ENCODE data around the gene APAF1.
"Not testable (repeated sequence)": the region's sequence is repeated elsewhere in the genome, so short reads cannot be mapped to it uniquely, and the experiment has no call there.

The APAF1 gene

DNA sequence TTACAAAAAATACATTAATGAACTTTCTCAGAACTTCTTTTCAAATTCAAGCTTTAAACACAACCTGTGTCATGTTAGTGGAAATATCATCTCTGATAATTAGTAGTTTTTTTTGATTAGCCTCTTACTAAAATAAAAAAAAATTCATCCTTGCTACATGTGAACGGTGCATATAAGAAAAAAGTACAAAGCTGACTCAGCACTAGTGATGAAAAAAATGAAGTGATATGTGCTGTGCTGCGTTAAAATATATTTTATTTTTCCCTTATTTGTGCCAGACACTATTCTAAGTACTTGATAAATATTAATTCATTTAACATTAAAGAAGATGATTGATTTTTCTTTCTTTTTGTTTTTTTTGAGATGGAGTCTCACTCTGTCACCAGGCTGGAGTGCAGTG lies 8.0 kb upstream of the APAF1 start:
- Histone ChIP-seq H2AK5ac (ENCODE audit: low read length, severe bottlenecking) (no peak overlapping the region), H2BK5ac (ENCODE audit: low read depth, low read length, poor library complexity, severe bottlenecking) (no peak overlapping the region)
- WGBS = no CpG with 5 or more reads among the region's 2 CpGs

DNA sequence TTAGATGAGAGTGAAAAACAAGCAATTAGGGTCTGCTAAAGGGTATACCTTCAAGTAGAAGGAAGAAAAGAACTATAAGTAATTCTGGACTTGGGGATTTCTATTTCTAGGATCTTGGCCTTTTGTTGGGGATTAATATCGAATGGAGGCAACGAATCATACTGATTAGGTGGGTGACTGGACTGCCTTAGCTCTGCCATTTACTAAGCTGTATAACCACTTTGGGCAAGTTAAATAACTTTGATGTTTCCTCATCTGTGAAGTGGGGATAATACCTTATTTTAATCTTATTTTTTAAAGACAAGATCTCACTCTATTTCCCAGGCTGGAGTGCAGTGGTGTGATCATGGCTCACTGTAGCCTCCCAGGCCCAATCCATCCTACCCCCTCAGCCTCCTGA lies 7.1 kb upstream of the APAF1 start:
- peaks cover 4% of the 10 kb centered on the region for H3K79me1 ChIP-seq (replicated peaks; ENCODE audit: low read length, poor library complexity, severe bottlenecking)
- no peak overlapping the region for H4K8ac ChIP-seq (ENCODE audit: low read length)
- H2AFZ ChIP-seq (ENCODE audit: low read depth, low read length) = no peak overlapping the region

More for the DNA sequence above, 8.0 kb upstream of the APAF1 start:
- H3K14ac ChIP-seq (ENCODE audit: low read length in 2 of 2) = no peak overlapping the region
- no peak overlapping the region for H2AFZ ChIP-seq (ENCODE audit: low read depth, low read length)
- no peak overlapping the region for H3K23ac ChIP-seq (ENCODE audit: low read length in 2 of 2)
- H3K27me3 ChIP-seq (ENCODE audit: control insufficient read depth in 1 of 2, insufficient read depth in 1 of 2, low read length in 2 of 2) = no peaks in the 10 kb centered on the region
- DNase-seq = no peak
- H2BK120ac ChIP-seq (ENCODE audit: low read depth, low read length) = no peak overlapping the region
- H4K91ac ChIP-seq (ENCODE audit: low read length) = no peak overlapping the region
- no peak overlapping the region for H3K18ac ChIP-seq (ENCODE audit: low read depth in 1 of 2, low read length in 2 of 2)
- H3K9ac ChIP-seq (ENCODE audit: low read length) = no peak overlapping the region
- no peak overlapping the region for H2BK15ac ChIP-seq (ENCODE audit: low read depth, poor library complexity, severe bottlenecking)
- H3K9me3 ChIP-seq (ENCODE audit: control insufficient read depth, low read length) = no peaks in the 10 kb centered on the region
- H3K79me1 ChIP-seq (replicated peaks; ENCODE audit: low read length, poor library complexity, severe bottlenecking) = peaks cover 5% of the 10 kb centered on the region
- peaks cover 5 to 16% of the 10 kb centered on the region in 2 experiments for H3K36me3 ChIP-seq (ENCODE audit: control insufficient read depth in 1 of 2, insufficient read depth in 2 of 2, low read depth in 1 of 2, low read length in 2 of 2)
- H4K8ac ChIP-seq (ENCODE audit: low read length) = no peak overlapping the region
- H3K4me3 ChIP-seq (ENCODE audit: insufficient read depth in 1 of 2, low read depth in 1 of 2, low read length in 2 of 2) = no peak overlapping the region
- H3K4me1 ChIP-seq (ENCODE audit: control insufficient read depth, insufficient read depth, low read depth, low read length) = peaks cover 4% of the 10 kb centered on the region
- no peak overlapping the region for H3K4ac ChIP-seq (ENCODE audit: low read depth in 1 of 2, low read length in 2 of 2)
- H3K4me2 ChIP-seq (ENCODE audit: low read length, poor library complexity, severe bottlenecking) = no peak overlapping the region
- no peak overlapping the region for H3K27ac ChIP-seq (ENCODE audit: low read length, poor library complexity, severe bottlenecking)
- no peak overlapping the region for H2BK12ac ChIP-seq (ENCODE audit: low read length in 2 of 2)

DNA sequence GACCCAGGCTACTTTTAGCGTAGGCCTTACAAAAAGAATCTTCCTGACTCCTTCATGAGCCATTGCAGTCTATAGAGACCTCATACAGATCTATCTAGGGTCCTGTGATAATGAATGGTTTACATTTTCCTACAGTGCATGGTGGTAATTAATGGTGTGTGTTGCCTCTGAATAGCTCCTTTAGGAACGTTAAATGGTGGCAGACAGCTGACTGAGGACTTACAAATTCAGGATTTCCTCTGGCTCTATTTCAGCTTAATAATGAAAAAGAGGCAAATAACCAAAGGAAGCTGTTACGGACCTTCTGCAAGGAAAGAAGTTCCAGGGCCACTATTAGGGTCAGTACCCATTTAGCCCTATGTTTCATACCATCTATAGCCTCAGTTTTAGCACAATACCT lies 5.6 kb upstream of the APAF1 start:
- no peak overlapping the region for H4K91ac ChIP-seq (ENCODE audit: low read length)
- no peaks in the 10 kb centered on the region for H3K9me3 ChIP-seq (ENCODE audit: control insufficient read depth, low read length)
- no peak overlapping the region for H3K18ac ChIP-seq (ENCODE audit: low read depth in 1 of 2, low read length in 2 of 2)
- H3K27me3 ChIP-seq (ENCODE audit: control insufficient read depth in 1 of 2, insufficient read depth in 1 of 2, low read length in 2 of 2) = no peaks in the 10 kb centered on the region
- peaks cover 5% of the 10 kb centered on the region for H3K4me1 ChIP-seq (ENCODE audit: control insufficient read depth, insufficient read depth, low read depth, low read length)
- no peak overlapping the region for H2AFZ ChIP-seq (ENCODE audit: low read depth, low read length)
- H3K4ac ChIP-seq (ENCODE audit: low read depth in 1 of 2, low read length in 2 of 2) = no peak overlapping the region
- H3K23ac ChIP-seq (ENCODE audit: low read length in 2 of 2) = no peak overlapping the region
- H4K8ac ChIP-seq (ENCODE audit: low read length) = no peak overlapping the region
- H2AK5ac ChIP-seq (ENCODE audit: low read length, severe bottlenecking) = no peak overlapping the region
- no peaks in the 10 kb centered on the region for H3K36me3 ChIP-seq (ENCODE audit: control insufficient read depth in 1 of 2, insufficient read depth in 2 of 2, low read depth in 1 of 2, low read length in 2 of 2)
- peaks cover 4% of the 10 kb centered on the region for H3K79me1 ChIP-seq (replicated peaks; ENCODE audit: low read length, poor library complexity, severe bottlenecking)
- H2BK120ac ChIP-seq (ENCODE audit: low read depth, low read length) = no peak overlapping the region
- no peak overlapping the region for H2BK15ac ChIP-seq (ENCODE audit: low read depth, poor library complexity, severe bottlenecking)
- no peak overlapping the region for H3K4me2 ChIP-seq (ENCODE audit: low read length, poor library complexity, severe bottlenecking)
- H3K9ac ChIP-seq (ENCODE audit: low read length) = no peak overlapping the region
- WGBS = 90% methylated on average over 2 of the region's 3 CpGs
- no peak overlapping the region for H3K14ac ChIP-seq (ENCODE audit: low read length in 2 of 2)
- no peak overlapping the region for H2BK5ac ChIP-seq (ENCODE audit: low read depth, low read length, poor library complexity, severe bottlenecking)
- no peak overlapping the region for H2BK12ac ChIP-seq (ENCODE audit: low read length in 2 of 2)
- H3K27ac ChIP-seq (ENCODE audit: low read length, poor library complexity, severe bottlenecking) = no peak overlapping the region
- H3K4me3 ChIP-seq (ENCODE audit: insufficient read depth in 1 of 2, low read depth in 1 of 2, low read length in 2 of 2) = no peak overlapping the region
- no peak for DNase-seq

More for the DNA sequence above, 7.1 kb upstream of the APAF1 start:
- Histone ChIP-seq H2BK12ac (ENCODE audit: low read length in 2 of 2) (no peak overlapping the region), H3K4me2 (ENCODE audit: low read length, poor library complexity, severe bottlenecking) (no peak overlapping the region), H3K4me3 (ENCODE audit: insufficient read depth in 1 of 2, low read depth in 1 of 2, low read length in 2 of 2) (no peak overlapping the region), H3K4me1 (ENCODE audit: control insufficient read depth, insufficient read depth, low read depth, low read length) (peaks cover 5% of the 10 kb centered on the region), H2BK15ac (ENCODE audit: low read depth, poor library complexity, severe bottlenecking) (no peak overlapping the region), H4K91ac (ENCODE audit: low read length) (no peak overlapping the region), H2BK5ac (ENCODE audit: low read depth, low read length, poor library complexity, severe bottlenecking) (no peak overlapping the region), H3K14ac (ENCODE audit: low read length in 2 of 2) (no peak overlapping the region), H3K27ac (ENCODE audit: low read length, poor library complexity, severe bottlenecking) (no peak overlapping the region), H2BK120ac (ENCODE audit: low read depth, low read length) (no peak overlapping the region), H3K9ac (ENCODE audit: low read length) (no peak overlapping the region), H3K23ac (ENCODE audit: low read length in 2 of 2) (no peak overlapping the region), H3K18ac (ENCODE audit: low read depth in 1 of 2, low read length in 2 of 2) (no peak overlapping the region), H3K27me3 (ENCODE audit: control insufficient read depth in 1 of 2, insufficient read depth in 1 of 2, low read length in 2 of 2) (no peaks in the 10 kb centered on the region), H3K9me3 (ENCODE audit: control insufficient read depth, low read length) (no peaks in the 10 kb centered on the region), H2AK5ac (ENCODE audit: low read length, severe bottlenecking) (no peak overlapping the region), H3K4ac (ENCODE audit: low read depth in 1 of 2, low read length in 2 of 2) (no peak overlapping the region), H3K36me3 (ENCODE audit: control insufficient read depth in 1 of 2, insufficient read depth in 2 of 2, low read depth in 1 of 2, low read length in 2 of 2) (peaks cover 3 to 9% of the 10 kb centered on the region in 2 experiments)
- 95% methylated on average over 2 of the region's 2 CpGs for WGBS
- no peak for DNase-seq

GRCh38 chr12:98642801-98643200 lies 2.3 kb upstream of the APAF1 start:
- not testable (repeated sequence) for H3K36me3 ChIP-seq (ENCODE audit: control insufficient read depth in 1 of 2, insufficient read depth in 2 of 2, low read depth in 1 of 2, low read length in 2 of 2); H3K18ac ChIP-seq (ENCODE audit: low read depth in 1 of 2, low read length in 2 of 2); H3K79me1 ChIP-seq (replicated peaks; ENCODE audit: low read length, poor library complexity, severe bottlenecking); H3K4ac ChIP-seq (ENCODE audit: low read depth in 1 of 2, low read length in 2 of 2); H3K27ac ChIP-seq (ENCODE audit: low read length, poor library complexity, severe bottlenecking); H2BK120ac ChIP-seq (ENCODE audit: low read depth, low read length); H4K8ac ChIP-seq (ENCODE audit: low read length); H3K9me3 ChIP-seq (ENCODE audit: control insufficient read depth, low read length); H2BK5ac ChIP-seq (ENCODE audit: low read depth, low read length, poor library complexity, severe bottlenecking); H2AK5ac ChIP-seq (ENCODE audit: low read length, severe bottlenecking); H3K4me1 ChIP-seq (ENCODE audit: control insufficient read depth, insufficient read depth, low read depth, low read length); H4K91ac ChIP-seq (ENCODE audit: low read length); H2AFZ ChIP-seq (ENCODE audit: low read depth, low read length); H3K14ac ChIP-seq (ENCODE audit: low read length in 2 of 2); H3K27me3 ChIP-seq (ENCODE audit: control insufficient read depth in 1 of 2, insufficient read depth in 1 of 2, low read length in 2 of 2); H2BK12ac ChIP-seq (ENCODE audit: low read length in 2 of 2); DNase-seq; H2BK15ac ChIP-seq (ENCODE audit: low read depth, poor library complexity, severe bottlenecking); H3K23ac ChIP-seq (ENCODE audit: low read length in 2 of 2)
- H3K4me2 ChIP-seq (ENCODE audit: low read length, poor library complexity, severe bottlenecking) = peak overlapping the region; percentile 21
- WGBS = 92% methylated on average over 5 of the region's 5 CpGs
- H3K9ac ChIP-seq (ENCODE audit: low read length) = peak overlapping the region; percentile 95
- peak overlapping the region in 1 of 2 experiments; percentile 92 for H3K4me3 ChIP-seq (ENCODE audit: insufficient read depth in 1 of 2, low read depth in 1 of 2, low read length in 2 of 2)

Measured in mesenchymal stem cell (in vitro differentiated cells and primary cell).